ENCODE results near the gene CDKN2AIPNL.

Gene CDKN2AIPNL, protein sequence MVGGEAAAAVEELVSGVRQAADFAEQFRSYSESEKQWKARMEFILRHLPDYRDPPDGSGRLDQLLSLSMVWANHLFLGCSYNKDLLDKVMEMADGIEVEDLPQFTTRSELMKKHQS

DNA sequence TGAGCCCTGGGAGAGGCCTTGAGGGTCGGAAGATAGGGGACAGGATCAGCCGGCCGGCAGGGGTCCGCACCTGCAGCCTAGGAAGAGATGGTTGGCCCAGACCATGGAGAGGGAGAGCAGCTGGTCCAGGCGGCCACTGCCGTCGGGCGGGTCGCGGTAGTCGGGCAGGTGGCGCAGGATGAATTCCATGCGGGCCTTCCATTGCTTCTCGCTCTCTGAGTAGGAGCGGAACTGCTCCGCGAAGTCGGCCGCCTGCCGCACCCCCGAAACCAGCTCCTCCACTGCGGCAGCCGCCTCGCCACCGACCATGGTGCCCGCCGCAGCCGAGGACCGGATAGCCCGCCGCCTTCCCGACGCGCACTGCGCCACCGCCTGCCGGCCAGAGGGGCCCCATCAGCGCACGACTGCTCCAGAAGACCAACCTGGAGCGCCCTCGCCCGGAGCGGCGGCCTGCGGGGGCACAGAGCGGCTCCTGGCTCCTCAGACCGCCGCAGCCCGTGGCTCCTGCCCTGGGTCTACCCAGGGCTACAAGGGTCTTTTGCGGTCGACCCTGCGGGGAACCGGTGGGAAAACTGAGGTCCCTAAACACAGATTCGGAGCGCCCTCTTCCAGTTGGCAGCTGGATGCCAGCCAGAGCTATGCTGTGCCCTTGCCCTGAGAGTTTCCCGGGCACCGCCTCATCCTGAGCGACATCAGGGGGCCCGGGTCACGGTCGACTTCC, at the start of gene CDKN2AIPNL:
TSS of gene CDKN2AIPNL (minus strand) at position 336 of the 721 bp plus-strand sequence. CDS start at position 309, 27 bp downstream.
- no peak for DNase-seq

DNA sequence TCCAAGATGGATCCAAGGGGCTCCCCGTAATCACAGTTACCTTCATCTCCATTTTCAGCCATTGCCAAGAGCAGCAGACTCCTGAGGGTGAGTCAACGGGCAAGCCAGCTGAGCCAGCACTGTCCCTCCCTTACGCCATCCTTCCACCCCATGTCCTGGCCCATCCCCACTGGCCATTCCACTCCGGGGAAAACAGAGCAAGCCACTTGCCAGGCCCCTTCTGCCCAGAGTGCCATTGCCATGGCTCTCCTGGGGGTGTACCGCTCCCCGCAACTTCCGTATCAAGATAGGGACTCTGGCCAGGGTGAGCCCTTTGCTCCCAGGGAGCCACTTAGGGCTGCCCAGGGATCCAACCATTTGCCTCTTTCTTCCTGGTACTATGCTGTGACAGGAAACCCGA, 48.9 kb upstream of the CDKN2AIPNL start:
- DNase-seq, result no peak

DNA sequence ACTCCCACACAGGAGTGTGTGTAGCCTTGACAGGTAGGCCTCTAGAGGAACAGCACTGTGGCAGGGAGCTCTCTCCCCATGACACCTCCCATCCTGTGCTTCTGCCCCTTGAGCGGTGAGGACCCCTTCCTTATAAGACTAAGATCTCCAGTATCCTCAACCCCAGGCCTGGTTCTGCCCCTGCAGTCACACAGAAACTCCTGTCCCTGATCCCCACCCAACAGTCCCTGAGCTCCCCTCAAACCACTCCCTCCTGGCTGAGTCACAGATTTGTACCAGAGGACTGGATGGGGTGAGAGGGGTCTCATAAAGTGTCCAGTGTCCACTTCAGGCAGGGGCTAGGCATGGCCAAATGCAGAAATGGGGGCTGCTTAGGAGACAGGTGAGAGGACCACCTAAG, 47.8 kb upstream of the CDKN2AIPNL start:
- no peak for DNase-seq

- no peak for DNase-seq
These were observed 47.3 kb upstream of the CDKN2AIPNL start for GRCh38 chr5:134459010-134459403.

DNA sequence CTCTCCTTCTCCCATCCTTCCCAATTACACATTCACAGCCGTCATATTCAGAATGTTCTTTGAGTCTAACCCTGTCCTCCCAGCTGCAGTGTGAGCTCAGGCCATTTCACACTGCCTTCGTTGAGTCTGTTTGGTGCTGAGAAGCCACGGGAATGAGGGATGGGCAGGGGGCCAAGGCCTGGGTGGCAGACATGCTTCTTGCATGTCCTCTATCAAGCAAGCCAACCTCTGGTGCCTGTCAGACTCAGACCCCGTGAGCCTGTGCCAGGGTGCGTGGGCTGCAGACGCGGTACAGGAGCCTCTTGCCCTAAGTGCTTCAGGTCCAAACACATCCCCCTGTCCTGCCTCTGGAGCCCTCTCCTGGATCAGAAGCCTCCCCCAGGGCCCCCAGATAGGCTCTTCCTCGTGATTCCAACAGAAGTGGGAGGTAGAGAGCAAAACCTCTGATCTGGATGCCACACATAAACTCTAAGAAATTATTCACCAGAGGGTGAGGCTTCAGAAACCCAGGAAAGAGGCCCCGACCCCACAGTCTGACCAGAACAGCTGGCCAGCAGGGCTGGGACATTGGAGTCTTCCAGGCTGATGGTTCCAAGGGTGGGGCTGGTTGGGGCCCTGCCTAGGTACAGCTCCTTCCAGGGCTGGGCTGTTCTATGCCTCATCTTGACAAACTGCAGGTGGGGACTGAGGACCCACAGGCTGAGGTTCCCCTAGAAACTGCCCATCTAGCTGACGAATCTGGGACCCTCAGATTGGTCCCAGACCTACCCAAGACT, 46.7 kb upstream of the CDKN2AIPNL start:
- no peak for DNase-seq

- DNase-seq, result no peak
These were observed 46.1 kb upstream of the CDKN2AIPNL start for GRCh38 chr5:134457801-134458200.

DNA sequence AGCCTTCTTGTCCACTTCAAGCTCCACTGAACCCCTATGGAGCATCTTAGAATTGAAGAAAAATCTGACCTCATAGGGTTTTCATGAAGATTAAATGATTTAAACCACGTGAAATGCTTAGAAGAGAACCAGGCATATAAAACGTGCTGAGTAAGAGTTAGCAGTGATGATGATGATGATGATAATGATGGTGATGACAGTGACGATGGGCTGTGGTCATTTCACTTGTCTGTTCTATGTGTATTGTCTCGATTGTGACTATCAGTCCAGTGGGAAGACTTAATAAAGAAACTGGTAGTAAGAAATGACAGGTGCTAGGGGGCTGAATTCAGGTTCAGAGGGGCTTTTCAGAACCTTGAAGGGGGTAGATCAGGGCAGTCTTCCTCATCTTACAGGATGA, 45.1 kb upstream of the CDKN2AIPNL start:
- no peak for DNase-seq

DNA sequence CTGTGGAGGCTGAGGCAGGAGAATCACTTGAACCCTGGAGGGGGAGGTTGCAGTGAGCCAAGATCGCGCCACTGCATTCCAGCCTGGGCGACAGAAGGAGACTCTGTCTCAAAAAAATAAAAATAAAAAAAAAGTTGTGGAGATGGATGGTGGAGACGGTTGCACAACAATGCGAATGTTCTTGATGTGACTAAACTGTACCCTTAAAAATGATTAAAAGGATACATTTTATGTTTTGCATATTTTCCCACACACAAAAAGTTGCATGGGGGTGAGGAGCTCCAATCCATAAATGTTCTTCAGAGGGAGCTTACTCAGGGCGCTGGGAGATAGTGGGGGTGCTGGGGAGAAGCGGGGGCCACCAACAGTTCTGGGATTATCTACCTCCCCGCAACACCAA, 43.8 kb upstream of the CDKN2AIPNL start:
- DNase-seq, result no peak

- no peak for DNase-seq
These were observed 41.3 kb upstream of the CDKN2AIPNL start for GRCh38 chr5:134453016-134453415.

GRCh38 chr5:134451936-134452505, 40.3 kb upstream of the CDKN2AIPNL start:
- DNase-seq, result no peak

DNA sequence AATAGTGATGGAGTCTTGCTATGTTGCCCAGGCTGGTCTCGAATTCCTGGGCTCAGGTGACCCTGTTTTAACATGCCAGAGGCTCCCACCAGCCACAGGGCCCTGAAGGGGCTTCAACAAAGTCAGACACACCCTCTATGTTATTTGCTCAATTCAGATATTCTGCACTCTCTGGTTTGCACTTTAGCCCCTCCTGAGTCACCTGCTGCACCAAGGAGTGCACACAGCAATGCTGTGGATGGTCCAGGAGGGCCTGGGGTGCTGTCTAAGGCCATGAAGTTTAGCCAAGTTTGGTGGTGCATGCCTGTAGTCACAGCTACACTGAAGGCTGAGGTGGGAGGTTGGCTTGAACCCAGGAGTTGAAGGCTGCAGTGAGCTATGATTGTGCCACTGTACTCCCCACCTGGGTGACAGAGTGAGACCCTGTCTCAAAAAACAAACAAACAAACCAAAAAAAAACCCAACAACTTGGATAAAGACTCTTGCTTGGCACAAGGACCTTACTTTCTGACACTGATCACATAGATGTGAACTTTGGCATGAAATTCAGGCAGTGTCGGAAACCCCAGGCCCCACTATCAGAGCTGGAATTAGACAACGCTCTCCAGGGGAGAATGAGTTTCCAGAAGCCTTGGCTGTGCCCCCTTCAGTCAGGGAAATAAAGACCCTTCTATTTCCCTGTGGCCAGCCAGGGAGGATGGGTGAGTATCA, 39.7 kb upstream of the CDKN2AIPNL start:
- no peak for DNase-seq

GRCh38 chr5:134450374-134450773, 38.7 kb upstream of the CDKN2AIPNL start:
- no peak for DNase-seq

DNA sequence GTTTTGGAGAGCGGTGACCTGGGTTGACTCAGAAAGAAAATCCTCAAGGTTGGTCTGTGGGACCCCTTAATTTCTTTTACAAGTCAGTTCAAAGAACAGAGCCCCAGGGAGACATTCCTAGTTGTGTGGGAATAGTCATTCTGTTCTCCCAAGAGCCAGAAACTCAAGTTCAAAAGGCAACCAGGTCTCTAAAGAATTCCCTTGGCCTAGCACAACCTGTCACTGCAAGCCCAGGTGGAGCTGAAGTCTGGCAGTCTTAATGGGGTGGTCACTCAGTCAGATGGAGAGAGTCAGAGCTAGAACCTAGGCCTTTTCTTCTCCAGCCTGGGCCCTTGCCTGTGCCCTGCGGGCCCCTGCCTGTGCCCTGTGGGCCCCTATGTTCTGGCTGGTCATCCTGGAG, 37.5 kb upstream of the CDKN2AIPNL start:
- no peak for DNase-seq

DNA sequence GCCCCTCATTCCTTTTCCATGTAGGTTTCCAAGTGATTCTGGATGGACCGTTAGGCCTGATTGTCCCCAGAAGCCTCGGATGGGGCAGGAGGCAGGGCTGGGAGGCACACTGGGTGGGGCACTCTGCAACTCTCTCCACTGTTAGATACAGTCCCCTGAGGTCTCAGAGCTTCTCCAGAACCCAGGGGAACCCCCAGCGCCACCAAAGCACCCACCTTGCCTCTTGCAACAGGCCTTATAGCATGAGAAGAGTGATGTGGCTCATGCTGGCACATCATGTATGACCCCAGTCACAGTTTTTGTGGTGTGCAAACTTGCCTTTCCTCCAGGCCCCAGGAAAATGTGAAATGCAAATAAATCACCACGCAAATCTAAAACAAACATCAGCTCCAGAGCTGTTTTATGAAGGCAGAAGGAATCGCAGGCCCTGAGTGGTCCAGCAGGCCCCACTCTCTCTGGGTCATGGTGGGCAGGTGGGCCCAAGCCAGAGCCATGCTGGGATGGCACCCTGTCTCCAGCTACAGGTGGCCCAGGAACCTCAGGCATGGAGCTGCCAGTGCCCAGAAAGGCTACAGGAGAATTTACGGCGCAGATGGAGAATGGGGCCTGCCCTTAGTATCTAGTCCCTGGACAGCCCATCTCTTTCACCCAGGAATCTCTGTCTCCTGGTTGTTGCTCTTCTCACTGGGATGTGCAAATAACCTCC, 36.3 kb upstream of the CDKN2AIPNL start:
- no peak for DNase-seq

DNA sequence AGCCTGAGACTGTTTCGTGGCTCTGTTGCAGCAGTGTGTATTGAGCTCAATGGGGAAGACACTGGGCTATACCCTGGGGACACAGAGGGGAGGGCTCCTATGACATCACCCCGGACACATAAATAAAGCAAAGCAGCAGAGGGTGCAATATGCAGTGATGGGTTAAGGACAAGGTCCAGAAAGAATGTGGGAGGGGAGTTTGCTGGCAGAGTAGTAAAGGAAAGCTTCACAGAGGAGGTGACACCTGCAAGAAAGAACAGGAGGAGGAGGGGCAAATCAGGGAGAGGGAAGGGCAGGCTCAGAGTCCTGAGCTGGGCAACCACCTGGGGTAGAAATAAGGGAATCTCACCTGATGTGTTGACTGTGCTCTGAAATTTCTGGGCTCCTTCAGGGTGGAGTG, 35.3 kb upstream of the CDKN2AIPNL start:
- no peak for DNase-seq

DNA sequence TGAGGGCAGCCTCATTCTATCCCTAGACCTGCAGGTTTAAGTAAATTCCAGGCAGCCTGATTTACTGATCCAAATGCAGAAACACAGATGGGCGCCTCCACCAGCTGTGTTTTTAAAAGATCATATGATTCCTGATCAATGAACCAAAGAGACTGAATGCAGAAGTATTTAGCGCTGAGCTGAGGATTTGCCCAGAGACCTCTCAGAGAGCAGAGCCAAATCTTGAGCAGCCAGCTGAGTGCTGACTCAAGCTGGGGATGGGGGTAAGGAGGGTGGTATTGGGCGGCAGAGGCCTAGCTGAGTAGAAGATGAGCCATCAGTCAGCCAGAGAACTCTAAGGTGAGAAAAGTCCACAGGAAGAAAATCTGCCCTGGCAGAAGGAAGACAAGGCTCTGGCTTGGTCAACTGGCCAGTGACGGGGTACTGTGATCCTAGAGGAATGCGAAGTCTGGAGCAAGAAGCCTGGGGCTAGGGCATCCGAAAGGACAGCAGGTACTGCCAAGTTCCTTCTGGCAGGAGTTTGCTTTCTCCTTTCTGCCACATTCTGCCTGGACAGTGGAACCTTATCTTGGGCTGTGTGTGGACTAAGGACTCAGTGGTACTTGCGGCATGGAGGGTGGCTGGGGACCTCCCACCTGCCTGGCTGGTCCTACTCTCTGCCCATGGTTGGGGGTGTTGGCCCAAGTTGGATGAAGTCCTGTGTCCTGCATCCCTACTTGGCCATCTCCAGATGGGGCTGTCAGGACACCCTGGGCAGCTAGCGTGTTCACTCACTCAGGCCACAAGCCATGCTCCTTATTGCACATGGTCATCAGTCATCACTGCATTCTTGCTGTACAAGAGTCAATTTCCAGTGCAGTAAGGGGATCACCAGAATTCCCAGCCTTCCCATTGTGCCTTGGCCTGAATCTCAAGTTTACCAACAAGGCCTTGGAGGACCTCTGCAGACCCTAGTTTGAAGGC, 34.5 kb upstream of the CDKN2AIPNL start:
- DNase-seq, result no peak

DNA sequence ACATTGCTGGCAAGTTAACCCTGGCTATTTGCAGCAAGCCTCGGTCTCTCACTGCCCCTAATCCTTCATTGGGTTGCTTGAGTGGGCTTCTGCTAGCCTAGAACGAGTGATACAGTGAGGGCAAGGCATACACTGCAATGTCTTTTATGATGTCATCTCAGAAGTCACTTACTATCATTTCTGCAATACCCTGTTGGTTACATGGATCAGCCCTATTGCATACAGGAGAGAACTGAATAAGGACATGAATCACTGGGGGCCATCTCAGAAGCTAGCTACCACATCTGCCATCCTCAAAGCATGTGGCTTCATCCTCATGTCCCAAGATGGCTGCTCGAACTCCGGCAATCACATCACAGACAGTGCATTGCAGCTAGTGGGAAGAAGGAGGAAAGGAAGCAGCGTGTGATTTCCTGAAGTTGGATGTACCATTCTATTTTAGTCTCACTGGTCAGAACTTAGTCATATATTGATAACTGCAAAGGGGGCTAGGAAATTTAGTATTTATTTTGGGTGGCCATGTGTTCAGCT, 33.3 kb upstream of the CDKN2AIPNL start:
- DNase-seq, result no peak

DNA sequence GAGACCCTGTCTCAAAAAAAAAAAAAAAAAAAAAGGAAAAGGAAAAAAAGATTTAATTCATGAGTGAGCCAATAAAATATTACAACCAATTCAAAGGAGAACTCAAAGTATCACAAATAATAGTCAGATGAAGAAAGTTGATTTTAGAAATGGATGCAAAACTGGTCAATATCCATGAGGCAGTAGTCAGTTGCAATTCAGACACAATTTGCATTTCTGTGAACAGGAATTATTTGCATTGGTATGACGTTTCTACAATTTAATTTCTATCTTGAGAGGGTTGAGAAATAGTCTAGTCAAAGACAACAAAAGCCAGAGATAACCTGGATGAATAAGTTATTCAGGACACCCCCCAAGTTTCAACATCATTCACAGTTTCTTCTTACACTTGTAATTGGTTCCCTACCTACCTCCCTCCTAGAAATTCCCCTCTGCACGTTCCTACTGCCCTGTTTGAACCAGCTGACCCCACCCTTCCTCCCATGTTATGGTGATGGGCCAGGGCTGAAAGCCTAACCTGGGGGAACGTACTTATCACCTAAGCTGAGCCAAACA, 28.6 kb upstream of the CDKN2AIPNL start:
- DNase-seq, result no peak

- DNase-seq, result no peak
These were observed 27.6 kb upstream of the CDKN2AIPNL start for GRCh38 chr5:134439210-134439654.

GRCh38 chr5:134438721-134439123, 27.0 kb upstream of the CDKN2AIPNL start:
- DNase-seq, result no peak

Data from SIG-M5 (cell line).